SK-N-MC (cell line): ENCODE data around the gene ZNF22.

ENCODE experiments used
- EZH2 ChIP-seq: fragments of 200-600 bp; sonication (generic); IDR thresholded peaks from one replicate; pipeline ENCODE4 v1.6.1; 2017; ENCODE audit warnings: antibody characterized with exemption
- FOXP2 ChIP-seq: optimal IDR thresholded peaks from 2 replicates; pipeline ENCODE3; 2011; ENCODE audit warnings: mild to moderate bottlenecking, moderate library complexity; ENCODE audit not compliant: insufficient read depth; ENCODE audit errors: extremely low read length, control extremely low read depth

DNA sequence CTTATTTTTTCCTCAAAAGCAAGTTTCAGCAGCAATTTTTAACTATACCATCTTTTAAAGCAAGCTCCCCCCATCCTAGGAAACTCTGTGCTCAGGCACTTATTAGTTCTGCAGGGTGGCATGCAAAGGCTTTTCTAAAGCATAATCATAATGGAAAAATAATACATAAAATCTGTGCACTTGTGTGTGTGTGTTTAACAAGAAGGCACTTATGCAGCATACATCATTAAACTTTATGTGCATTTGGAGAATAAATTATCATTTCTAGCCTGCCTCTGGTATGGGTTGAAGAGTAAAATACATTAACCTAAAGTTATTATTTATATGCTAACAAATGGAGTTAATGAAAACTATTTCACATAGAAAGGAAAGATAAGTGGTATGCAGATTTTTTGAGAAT lies 46.7 kb upstream of the ZNF22 start:
- TF ChIP-seq FOXP2 (no peak), EZH2 (no peak)
